Endothelial cell (in vitro differentiated cells): ENCODE data around the gene HHATL. TPM values are rescaled to one million over a fixed set of nuclear protein-coding genes. Genes with fewer than 3 reads are reported as not detected.

Experiments
- DNase-seq: peaks from one replicate; pipeline ENCODE4 v3.0.0; 2021; ENCODE audit warnings: low spot score
- H3K27ac Mint-ChIP-seq: one replicate; pipeline ENCODE4 v1.8.0; 2021; ENCODE audit warnings: mixed read lengths, inconsistent platforms; ENCODE audit not compliant: unreplicated experiment
- H3K27me3 Mint-ChIP-seq: one replicate; pipeline ENCODE4 v1.8.0; 2021; ENCODE audit warnings: mild to moderate bottlenecking, moderate library complexity, mixed read lengths, inconsistent platforms; ENCODE audit not compliant: unreplicated experiment
- H3K36me3 Mint-ChIP-seq: one replicate; pipeline ENCODE4 v1.8.0; 2021; ENCODE audit warnings: mild to moderate bottlenecking, low read depth, mixed read lengths, inconsistent platforms; ENCODE audit not compliant: unreplicated experiment
- H3K4me1 Mint-ChIP-seq: one replicate; pipeline ENCODE4 v1.8.0; 2021; ENCODE audit warnings: mild to moderate bottlenecking, mixed read lengths, inconsistent platforms; ENCODE audit not compliant: unreplicated experiment
- H3K4me3 Mint-ChIP-seq: one replicate; pipeline ENCODE4 v1.8.0; 2021; ENCODE audit warnings: mild to moderate bottlenecking, mixed read lengths, inconsistent platforms; ENCODE audit not compliant: unreplicated experiment
- H3K9me3 Mint-ChIP-seq: one replicate; pipeline ENCODE4 v1.8.0; 2021; ENCODE audit warnings: mixed read lengths, inconsistent platforms; ENCODE audit not compliant: unreplicated experiment
- long read RNA-seq: library from polyadenylated mRNA; unstranded; transcript quantifications from one replicate; pipeline ENCODE4 v2.0.0, GENCODE V29; 2020; ENCODE audit not compliant: unreplicated experiment
- total RNA-seq: library from RNA; stranded (reverse); fragmentation: NEBNext Ultra II Directional; extraction: Animal tissue kit (Norgen Biotek cat#: 25700); gene quantifications from one replicate; pipeline ENCODE4 v1.2.1, GENCODE V29; 2021; ENCODE audit not compliant: unreplicated experiment
- TF ChIP-seq, protein P1 (sequence below): fragments of 200-600 bp; sonication (generic); IDR thresholded peaks from one replicate; pipeline ENCODE4 v1.5.0; 2021; ENCODE audit warnings: antibody characterized with exemption; ENCODE audit not compliant: unreplicated experiment

The HHATL gene, protein sequence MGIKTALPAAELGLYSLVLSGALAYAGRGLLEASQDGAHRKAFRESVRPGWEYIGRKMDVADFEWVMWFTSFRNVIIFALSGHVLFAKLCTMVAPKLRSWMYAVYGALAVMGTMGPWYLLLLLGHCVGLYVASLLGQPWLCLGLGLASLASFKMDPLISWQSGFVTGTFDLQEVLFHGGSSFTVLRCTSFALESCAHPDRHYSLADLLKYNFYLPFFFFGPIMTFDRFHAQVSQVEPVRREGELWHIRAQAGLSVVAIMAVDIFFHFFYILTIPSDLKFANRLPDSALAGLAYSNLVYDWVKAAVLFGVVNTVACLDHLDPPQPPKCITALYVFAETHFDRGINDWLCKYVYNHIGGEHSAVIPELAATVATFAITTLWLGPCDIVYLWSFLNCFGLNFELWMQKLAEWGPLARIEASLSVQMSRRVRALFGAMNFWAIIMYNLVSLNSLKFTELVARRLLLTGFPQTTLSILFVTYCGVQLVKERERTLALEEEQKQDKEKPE
- not detected for total RNA-seq
- long read RNA-seq: 0 reads

DNA sequence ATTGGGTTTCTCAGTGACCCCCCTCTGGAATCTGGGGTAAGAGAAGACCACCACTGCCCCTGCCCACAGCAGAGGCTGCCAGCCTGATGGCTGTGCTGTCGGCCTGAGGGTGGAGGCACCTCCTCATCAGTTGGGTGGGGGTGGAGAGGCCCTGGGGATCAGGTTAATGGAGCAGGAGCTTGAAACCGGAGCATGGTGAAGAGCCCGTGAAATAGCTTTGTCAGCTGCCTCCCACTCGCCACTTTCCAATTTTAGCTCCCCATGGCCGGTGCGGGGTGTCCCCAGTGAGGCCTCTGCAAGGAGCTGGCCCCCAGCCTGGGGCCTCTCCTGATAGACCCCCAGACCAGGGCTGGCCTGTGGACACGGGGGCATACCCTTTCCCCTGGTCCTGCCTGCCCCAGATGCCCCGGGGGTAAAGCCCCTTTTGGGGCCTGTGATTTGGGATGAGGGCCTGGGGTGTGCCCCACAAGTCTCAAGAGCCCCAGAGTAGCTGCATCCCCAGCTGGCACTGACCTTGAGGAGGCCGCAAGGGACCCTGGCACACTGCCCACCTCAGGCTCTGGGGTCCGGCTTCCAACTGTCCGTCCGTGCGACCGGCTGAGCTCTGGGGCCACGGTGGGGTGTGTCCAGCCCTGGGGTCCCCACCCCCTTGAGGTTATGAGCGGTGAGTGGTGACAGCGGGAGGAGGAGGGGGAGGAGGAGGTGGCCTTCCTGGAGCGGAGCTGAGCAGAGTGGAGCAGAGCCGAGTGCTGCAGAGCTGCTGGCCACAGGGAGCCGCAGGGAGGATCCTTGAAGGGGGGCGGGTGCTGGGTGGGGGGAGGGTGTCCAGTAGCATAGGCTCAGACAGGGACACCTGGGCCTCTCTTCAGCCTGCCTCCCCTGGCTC lies at the start of gene HHATL:
Gene HHATL, minus strand, starts transcription at position 733 of the 886 bp plus-strand sequence. CDS start 1,972 bp downstream, outside the sequence.
- no peaks in the 10 kb centered on the region for H3K36me3 Mint-ChIP-seq
- no peaks in the 10 kb centered on the region for H3K9me3 Mint-ChIP-seq
- no peaks in the 10 kb centered on the region for H3K4me1 Mint-ChIP-seq
- no peak within 1 kb of the TSS for H3K27ac Mint-ChIP-seq
- DNase-seq: no peak
- TF ChIP-seq, protein P1, sequence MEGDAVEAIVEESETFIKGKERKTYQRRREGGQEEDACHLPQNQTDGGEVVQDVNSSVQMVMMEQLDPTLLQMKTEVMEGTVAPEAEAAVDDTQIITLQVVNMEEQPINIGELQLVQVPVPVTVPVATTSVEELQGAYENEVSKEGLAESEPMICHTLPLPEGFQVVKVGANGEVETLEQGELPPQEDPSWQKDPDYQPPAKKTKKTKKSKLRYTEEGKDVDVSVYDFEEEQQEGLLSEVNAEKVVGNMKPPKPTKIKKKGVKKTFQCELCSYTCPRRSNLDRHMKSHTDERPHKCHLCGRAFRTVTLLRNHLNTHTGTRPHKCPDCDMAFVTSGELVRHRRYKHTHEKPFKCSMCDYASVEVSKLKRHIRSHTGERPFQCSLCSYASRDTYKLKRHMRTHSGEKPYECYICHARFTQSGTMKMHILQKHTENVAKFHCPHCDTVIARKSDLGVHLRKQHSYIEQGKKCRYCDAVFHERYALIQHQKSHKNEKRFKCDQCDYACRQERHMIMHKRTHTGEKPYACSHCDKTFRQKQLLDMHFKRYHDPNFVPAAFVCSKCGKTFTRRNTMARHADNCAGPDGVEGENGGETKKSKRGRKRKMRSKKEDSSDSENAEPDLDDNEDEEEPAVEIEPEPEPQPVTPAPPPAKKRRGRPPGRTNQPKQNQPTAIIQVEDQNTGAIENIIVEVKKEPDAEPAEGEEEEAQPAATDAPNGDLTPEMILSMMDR: no peak
- H3K27me3 Mint-ChIP-seq: peaks cover 14% of the 10 kb centered on the region
- H3K4me3 Mint-ChIP-seq: no peak within 1 kb of the TSS

- TF ChIP-seq, protein P1: no peak
- peaks cover 7% of the 10 kb centered on the region for H3K36me3 Mint-ChIP-seq
- H3K27ac Mint-ChIP-seq: no peak overlapping the region
- no peaks in the 10 kb centered on the region for H3K9me3 Mint-ChIP-seq
- no peak overlapping the region for H3K4me3 Mint-ChIP-seq
- DNase-seq: no peak
- H3K27me3 Mint-ChIP-seq: peaks cover 6% of the 10 kb centered on the region
- H3K4me1 Mint-ChIP-seq: no peaks in the 10 kb centered on the region
Measured at GRCh38 chr3:42751609-42752008, 49.0 kb upstream of the HHATL start.

DNA sequence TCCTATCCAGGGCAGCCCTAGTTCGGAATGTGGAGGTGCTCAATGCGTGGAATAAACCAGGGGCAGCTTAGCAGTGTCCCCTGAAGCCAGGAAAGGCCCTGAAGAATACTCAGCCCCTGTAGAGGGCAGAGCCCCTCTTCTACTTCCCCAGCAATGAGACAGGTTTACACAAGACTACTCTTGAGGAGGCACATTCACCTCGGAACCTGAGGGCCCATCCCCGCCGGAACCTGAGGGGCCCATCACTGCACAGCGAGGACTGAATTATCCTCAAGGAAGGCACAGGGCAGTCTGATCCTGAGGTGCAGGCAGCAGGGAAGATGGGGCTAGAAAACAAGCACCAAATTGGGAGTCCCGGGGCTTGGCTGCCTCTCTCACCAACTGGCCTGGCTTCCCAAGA lies 48.2 kb upstream of the HHATL start:
- H3K27me3 Mint-ChIP-seq: peaks cover 5% of the 10 kb centered on the region
- no peak for DNase-seq
- H3K36me3 Mint-ChIP-seq: peaks cover 7% of the 10 kb centered on the region
- H3K4me1 Mint-ChIP-seq: no peaks in the 10 kb centered on the region
- no peaks in the 10 kb centered on the region for H3K9me3 Mint-ChIP-seq
- TF ChIP-seq, protein P1: no peak
- no peak overlapping the region for H3K4me3 Mint-ChIP-seq
- H3K27ac Mint-ChIP-seq: no peak overlapping the region

GRCh38 chr3:42749753-42750231 lies 47.2 kb upstream of the HHATL start:
- peaks cover 7% of the 10 kb centered on the region for H3K36me3 Mint-ChIP-seq
- H3K9me3 Mint-ChIP-seq: no peaks in the 10 kb centered on the region
- H3K27me3 Mint-ChIP-seq: peaks cover 5% of the 10 kb centered on the region
- DNase-seq: no peak
- H3K27ac Mint-ChIP-seq: no peak overlapping the region
- H3K4me1 Mint-ChIP-seq: no peaks in the 10 kb centered on the region
- H3K4me3 Mint-ChIP-seq: no peak overlapping the region
- TF ChIP-seq, protein P1: no peak
